CD14-positive monocyte (primary cell): ENCODE results near the gene DAD1. TPM values are rescaled to one million over a fixed set of nuclear protein-coding genes. Genes with fewer than 3 reads are reported as not detected.

Experiments used
- DNase-seq, 3 donors: peaks; one replicate each; pipeline ENCODE4 v3.0.0-alpha.2; 2011 to 2022
- H2AFZ ChIP-seq: 2 replicates; pipeline ENCODE4 v1.6.0; 2012; ENCODE audit warnings: mild to moderate bottlenecking, low read depth, low read length, inconsistent platforms; ENCODE audit not compliant: insufficient read depth, poor library complexity, severe bottlenecking
- H3K27ac ChIP-seq, 2 donors: 1 replicate in 1 of 2; 2 replicates in 1 of 2; pipeline ENCODE4 v1.5.1; 2012 to 2013; ENCODE audit warnings: low read length in 2 of 2, control low read depth in 1 of 2, inconsistent platforms in 1 of 2, low read depth in 1 of 2, mild to moderate bottlenecking in 1 of 2
- H3K27me3 ChIP-seq, 2 donors: one replicate each; pipeline versions ENCODE4 v1.6.0 to v1.6.1; 2011 to 2013; ENCODE audit warnings: low read length in 2 of 2; ENCODE audit not compliant: control insufficient read depth in 2 of 2, insufficient read depth in 2 of 2
- H3K36me3 ChIP-seq, 2 donors: replicated peaks in 1 of 2; 1 replicate in 1 of 2; 2 replicates in 1 of 2; pipeline versions ENCODE4 v1.5.1 to v1.6.1; 2012 to 2013; ENCODE audit warnings: low read length in 2 of 2, control low read depth in 1 of 2, inconsistent platforms in 1 of 2, mild to moderate bottlenecking in 1 of 2; ENCODE audit not compliant: insufficient read depth in 2 of 2, control insufficient read depth in 1 of 2
- H3K4me1 ChIP-seq, 2 donors: 1 replicate in 1 of 2; 2 replicates in 1 of 2; pipeline versions ENCODE4 v1.5.1 to v1.6.1; 2012 to 2013; ENCODE audit warnings: low read length in 2 of 2, control low read depth in 1 of 2, inconsistent platforms in 1 of 2, mild to moderate bottlenecking in 1 of 2, moderate library complexity in 1 of 2; ENCODE audit not compliant: insufficient read depth in 2 of 2, control insufficient read depth in 1 of 2
- H3K4me2 ChIP-seq: replicated peaks from 2 replicates; pipeline ENCODE3; 2012; ENCODE audit warnings: low read length, moderate library complexity, mild to moderate bottlenecking; ENCODE audit not compliant: poor library complexity, severe bottlenecking; ENCODE audit errors: extremely low read depth
- H3K4me3 ChIP-seq, 3 experiments: fragments of 200-600 bp in 1 of 3; sonication (generic) in 1 of 3; replicated peaks in 1 of 3; 1 replicate in 2 of 3; 2 replicates in 1 of 3; pipeline ENCODE4 v1.5.1; 2011 to 2013; ENCODE audit warnings: low read length in 3 of 3, mild to moderate bottlenecking in 3 of 3, control low read depth in 2 of 3, low read depth in 2 of 3, inconsistent platforms in 1 of 3, moderate library complexity in 1 of 3
- H3K79me2 ChIP-seq: 2 replicates; pipeline ENCODE4 v1.6.0; 2012; ENCODE audit warnings: mild to moderate bottlenecking, control low read depth, inconsistent platforms, low read length, moderate library complexity; ENCODE audit not compliant: insufficient read depth
- H3K9ac ChIP-seq: 2 replicates; pipeline ENCODE4 v1.6.0; 2017; ENCODE audit warnings: low read length, mild to moderate bottlenecking; ENCODE audit not compliant: insufficient read depth, poor library complexity, severe bottlenecking
- H3K9me3 ChIP-seq, 2 donors: replicated peaks in 1 of 2; 1 replicate in 1 of 2; 2 replicates in 1 of 2; pipeline versions ENCODE4 v1.5.1 to v1.6.1; 2012 to 2013; ENCODE audit warnings: low read length in 2 of 2, control low read depth in 1 of 2; ENCODE audit not compliant: control insufficient read depth in 1 of 2, insufficient read depth in 1 of 2
- H4K20me1 ChIP-seq: 2 replicates; pipeline ENCODE4 v1.6.0; 2012; ENCODE audit warnings: mild to moderate bottlenecking, low read length, control low read depth, moderate library complexity; ENCODE audit not compliant: insufficient read depth
- H3K27ac Mint-ChIP-seq, 7 donors: one replicate each; pipeline ENCODE4 v1.8.0; 2020; ENCODE audit warnings: mild to moderate bottlenecking in 7 of 7, mixed read lengths in 7 of 7, moderate library complexity in 6 of 7, inconsistent platforms in 2 of 7
- H3K27me3 Mint-ChIP-seq, 3 donors: one replicate each; pipeline ENCODE4 v1.8.0; 2021 to 2022; ENCODE audit warnings: low read depth in 3 of 3, mild to moderate bottlenecking in 3 of 3, mixed read lengths in 3 of 3, moderate library complexity in 3 of 3, inconsistent platforms in 1 of 3
- H3K36me3 Mint-ChIP-seq, 2 donors: one replicate each; pipeline ENCODE4 v1.8.0; 2020; ENCODE audit warnings: mixed read lengths in 2 of 2, inconsistent platforms in 1 of 2, mild to moderate bottlenecking in 1 of 2
- H3K4me1 Mint-ChIP-seq: one replicate; pipeline ENCODE4 v1.8.0; 2020; ENCODE audit warnings: mild to moderate bottlenecking, mixed read lengths
- H3K4me3 Mint-ChIP-seq, 2 donors: one replicate each; pipeline ENCODE4 v1.8.0; 2020; ENCODE audit warnings: mild to moderate bottlenecking in 2 of 2, mixed read lengths in 2 of 2, moderate library complexity in 1 of 2
- H3K9me3 Mint-ChIP-seq, 7 donors: one replicate each; pipeline ENCODE4 v1.8.0; 2020 to 2022; ENCODE audit warnings: mixed read lengths in 7 of 7, mild to moderate bottlenecking in 6 of 7, moderate library complexity in 6 of 7, inconsistent platforms in 2 of 7
- CTCF ChIP-seq: fragments of 200-600 bp; IDR thresholded peaks from one replicate; pipeline ENCODE4 v1.8.0; 2022; ENCODE audit warnings: antibody characterized with exemption, mild to moderate bottlenecking
- WGBS: methylation state at CpG from one replicate; pipeline ENCODE4 v1.1.5; 2013; ENCODE audit warnings: missing lambda C conversion rate; ENCODE audit not compliant: insufficient coverage; 5-methylcytosine and 5-hydroxymethylcytosine counted together
- intact Hi-C, 2 donors: fragments of 100-400 bp; cut with micrococcal nuclease; formaldehyde crosslinking; loops; one replicate each; pipeline versions ENCODE4 v1.15.0 to v1.15.1; 2023
- polyA plus RNA-seq, 3 donors: library from polyadenylated mRNA; depleted of rRNA in 1 of 3; unstranded in 2 of 3; stranded (reverse) in 1 of 3; fragments of 300-500 nt in 2 of 3; fragments of >200 nt in 1 of 3; fragmentation: Illumina TruSeq in 2 of 3; gene quantifications; 1 replicate in 2 of 3; 2 replicates in 1 of 3; pipeline ENCODE4 v1.2.3, GENCODE V29; 2012 to 2021

The DAD1 gene
- polyA plus RNA-seq, 3 donors = 126 to 444 (median 440) TPM

- Mint-ChIP-seq H3K27ac (no peak overlapping the region), H3K36me3 (peaks cover 12 to 56% of the 10 kb centered on the region in 2 donors), H3K4me3 (no peak overlapping the region), H3K9me3 (peaks cover 0 to 1% (median 0%) of the 10 kb centered on the region in 7 donors), H3K4me1 (peaks cover 23% of the 10 kb centered on the region), H3K27me3 (no peaks in the 10 kb centered on the region)
- DNase-seq = no peak
- intact Hi-C loops = loop anchor here in 1 of 2 donors (10.0 kb wide), 1 partner anchor 724 kb away; the partner anchor contains the start of genes BCL2L2 and PPP1R3E
- Histone ChIP-seq H3K79me2 (peaks cover 74% of the 10 kb centered on the region), H3K27me3 (no peaks in the 10 kb centered on the region), H3K36me3 (peaks cover 5 to 33% of the 10 kb centered on the region in 2 donors), H3K4me1 (peaks cover 0 to 10% of the 10 kb centered on the region in 2 donors), H3K9ac (no peak overlapping the region), H3K4me3 (no peak overlapping the region), H3K27ac (peak overlapping the region in 1 of 2 donors; percentile 26), H2AFZ (no peak overlapping the region), H3K9me3 (no peaks in the 10 kb centered on the region), H4K20me1 (peaks cover 39% of the 10 kb centered on the region), H3K4me2 (no peak overlapping the region)
- no CpG with 5 or more reads among the region's 2 CpGs for WGBS
- TF ChIP-seq CTCF = no peak
Measured at GRCh38 chr14:22580625-22581024, 8.4 kb downstream of the DAD1 start.

GRCh38 chr14:22579881-22580280, 9.1 kb downstream of the DAD1 start:
- DNase-seq = no peak
- Histone ChIP-seq H3K4me3 (no peak overlapping the region), H4K20me1 (peaks cover 37% of the 10 kb centered on the region), H2AFZ (no peak overlapping the region), H3K9ac (no peak overlapping the region), H3K4me2 (no peak overlapping the region), H3K27me3 (no peaks in the 10 kb centered on the region), H3K4me1 (peaks cover 0 to 10% of the 10 kb centered on the region in 2 donors), H3K36me3 (peaks cover 9 to 34% of the 10 kb centered on the region in 2 donors), H3K27ac (no peak overlapping the region), H3K79me2 (peaks cover 67% of the 10 kb centered on the region), H3K9me3 (no peaks in the 10 kb centered on the region)
- Mint-ChIP-seq H3K4me1 (peaks cover 21% of the 10 kb centered on the region), H3K27ac (peak overlapping the region in 1 of 7 donors; percentile 69), H3K36me3 (peaks cover 16 to 61% of the 10 kb centered on the region in 2 donors), H3K9me3 (peaks cover 0 to 2% (median 0%) of the 10 kb centered on the region in 7 donors), H3K4me3 (no peak overlapping the region), H3K27me3 (no peaks in the 10 kb centered on the region)
- WGBS = no CpG with 5 or more reads among the region's 3 CpGs
- no peak for TF ChIP-seq CTCF
- intact Hi-C loops = loop anchor here in 1 of 2 donors (10.0 kb wide), 1 partner anchor 725 kb away; the partner anchor contains the start of genes BCL2L2 and PPP1R3E
